PFSK-1 (cell line): ENCODE results near the gene CUL4A.

Experiments
- FOXP2 ChIP-seq: optimal IDR thresholded peaks from 2 replicates; pipeline ENCODE3; 2011; ENCODE audit warnings: borderline replicate concordance, control low read depth, inconsistent platforms; ENCODE audit not compliant: insufficient read depth; ENCODE audit errors: extremely low read length, extremely low read depth
- POLR2AphosphoS5 ChIP-seq: IDR thresholded peaks from 2 replicates; pipeline ENCODE4 v1.6.1; 2012; ENCODE audit warnings: low read depth, mild to moderate bottlenecking, control low read depth, low read length, moderate library complexity
- SIN3A ChIP-seq: IDR thresholded peaks from 2 replicates; pipeline ENCODE4 v1.6.1; 2012; ENCODE audit warnings: mild to moderate bottlenecking, low read length, moderate library complexity, borderline replicate concordance; ENCODE audit not compliant: insufficient read depth
- TAF1 ChIP-seq: IDR thresholded peaks from 2 replicates; pipeline ENCODE4 v1.6.1; 2012; ENCODE audit warnings: low read length, control low read depth, borderline replicate concordance; ENCODE audit not compliant: insufficient read depth
- TF ChIP-seq, protein P1 (sequence below), 2 experiments: IDR thresholded peaks; 2 replicates each; pipeline versions ENCODE4 v1.6.1 to v1.8.0; 2011 to 2012; ENCODE audit warnings: low read depth in 2 of 2, low read length in 2 of 2, control low read depth in 1 of 2, inconsistent platforms in 1 of 2, mild to moderate bottlenecking in 1 of 2, moderate library complexity in 1 of 2; ENCODE audit not compliant: insufficient read depth in 1 of 2

Gene CUL4A

DNA sequence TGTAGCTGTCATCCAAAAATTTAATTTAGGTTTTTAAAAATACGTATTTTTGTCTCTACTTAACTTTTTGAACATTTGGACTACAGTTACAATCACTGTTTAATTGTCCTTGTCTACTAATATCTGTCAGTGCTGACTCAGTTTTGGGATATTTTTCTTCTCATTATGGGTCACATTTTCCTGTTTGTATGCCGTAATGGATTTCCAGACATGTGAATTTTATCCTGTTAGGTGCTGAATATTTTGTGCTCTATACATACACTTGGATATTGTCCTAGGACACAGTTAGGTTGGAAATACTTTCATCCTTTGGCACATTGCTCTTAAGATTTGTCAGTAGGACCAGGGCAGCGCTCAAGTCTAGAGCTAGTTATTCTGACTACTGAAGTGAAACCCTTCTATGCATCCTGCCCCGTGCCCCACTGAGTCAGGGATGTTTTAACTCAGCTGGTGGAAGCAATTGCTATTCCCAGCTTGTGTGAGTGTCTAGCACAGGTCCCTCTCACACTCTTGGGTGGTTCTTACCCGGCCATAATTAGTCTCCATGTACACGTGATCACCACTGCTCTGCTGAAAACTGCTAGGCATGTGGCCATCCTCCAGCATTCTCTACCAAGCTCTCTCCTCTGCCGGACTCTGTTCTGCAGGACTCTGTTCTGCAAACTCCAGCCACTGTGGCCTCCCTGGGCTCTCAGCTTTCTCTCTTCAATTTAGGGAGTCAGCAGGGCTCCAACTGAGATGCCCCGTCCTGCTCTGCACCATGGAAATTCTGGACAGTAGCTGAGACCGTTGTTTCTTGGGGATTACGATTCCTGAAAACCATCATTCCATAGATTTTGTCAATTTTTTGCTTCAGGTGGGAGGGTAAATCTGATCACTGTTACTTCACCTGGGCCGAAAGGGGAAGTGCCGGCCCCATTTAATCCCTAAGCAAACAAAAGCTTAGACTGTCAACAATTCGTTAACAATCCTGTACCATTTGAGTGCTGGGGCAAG, 39.8 kb upstream of the CUL4A start:
- TF ChIP-seq FOXP2, result no peak

DNA sequence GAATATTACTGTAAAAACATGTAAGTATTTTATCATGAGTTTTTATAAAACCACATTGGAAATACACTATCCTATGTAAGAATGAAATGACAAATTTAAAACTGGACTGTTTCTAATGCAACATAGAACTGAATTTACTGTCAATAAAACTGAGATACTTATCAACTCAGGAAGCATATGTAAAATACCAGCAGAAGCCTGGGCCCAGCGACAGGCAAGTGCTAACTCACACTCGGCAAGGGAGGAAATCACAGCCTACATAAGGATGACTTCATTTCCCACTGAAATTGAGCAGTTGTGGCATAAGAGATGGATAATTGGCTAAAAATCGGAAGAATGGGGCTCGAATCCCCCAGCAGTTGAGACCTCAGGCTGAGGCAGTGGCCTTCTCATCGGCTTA, 38.9 kb upstream of the CUL4A start:
- TF ChIP-seq FOXP2 (no peak), TAF1 (no peak), SIN3A (no peak), POLR2AphosphoS5 (no peak)
- TF ChIP-seq, protein P1, sequence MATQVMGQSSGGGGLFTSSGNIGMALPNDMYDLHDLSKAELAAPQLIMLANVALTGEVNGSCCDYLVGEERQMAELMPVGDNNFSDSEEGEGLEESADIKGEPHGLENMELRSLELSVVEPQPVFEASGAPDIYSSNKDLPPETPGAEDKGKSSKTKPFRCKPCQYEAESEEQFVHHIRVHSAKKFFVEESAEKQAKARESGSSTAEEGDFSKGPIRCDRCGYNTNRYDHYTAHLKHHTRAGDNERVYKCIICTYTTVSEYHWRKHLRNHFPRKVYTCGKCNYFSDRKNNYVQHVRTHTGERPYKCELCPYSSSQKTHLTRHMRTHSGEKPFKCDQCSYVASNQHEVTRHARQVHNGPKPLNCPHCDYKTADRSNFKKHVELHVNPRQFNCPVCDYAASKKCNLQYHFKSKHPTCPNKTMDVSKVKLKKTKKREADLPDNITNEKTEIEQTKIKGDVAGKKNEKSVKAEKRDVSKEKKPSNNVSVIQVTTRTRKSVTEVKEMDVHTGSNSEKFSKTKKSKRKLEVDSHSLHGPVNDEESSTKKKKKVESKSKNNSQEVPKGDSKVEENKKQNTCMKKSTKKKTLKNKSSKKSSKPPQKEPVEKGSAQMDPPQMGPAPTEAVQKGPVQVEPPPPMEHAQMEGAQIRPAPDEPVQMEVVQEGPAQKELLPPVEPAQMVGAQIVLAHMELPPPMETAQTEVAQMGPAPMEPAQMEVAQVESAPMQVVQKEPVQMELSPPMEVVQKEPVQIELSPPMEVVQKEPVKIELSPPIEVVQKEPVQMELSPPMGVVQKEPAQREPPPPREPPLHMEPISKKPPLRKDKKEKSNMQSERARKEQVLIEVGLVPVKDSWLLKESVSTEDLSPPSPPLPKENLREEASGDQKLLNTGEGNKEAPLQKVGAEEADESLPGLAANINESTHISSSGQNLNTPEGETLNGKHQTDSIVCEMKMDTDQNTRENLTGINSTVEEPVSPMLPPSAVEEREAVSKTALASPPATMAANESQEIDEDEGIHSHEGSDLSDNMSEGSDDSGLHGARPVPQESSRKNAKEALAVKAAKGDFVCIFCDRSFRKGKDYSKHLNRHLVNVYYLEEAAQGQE (IDR thresholded peaks at IDR 0.05; ENCODE audit: insufficient read depth in 1 of 2, low read depth in 2 of 2, low read length in 2 of 2), result no peak

DNA sequence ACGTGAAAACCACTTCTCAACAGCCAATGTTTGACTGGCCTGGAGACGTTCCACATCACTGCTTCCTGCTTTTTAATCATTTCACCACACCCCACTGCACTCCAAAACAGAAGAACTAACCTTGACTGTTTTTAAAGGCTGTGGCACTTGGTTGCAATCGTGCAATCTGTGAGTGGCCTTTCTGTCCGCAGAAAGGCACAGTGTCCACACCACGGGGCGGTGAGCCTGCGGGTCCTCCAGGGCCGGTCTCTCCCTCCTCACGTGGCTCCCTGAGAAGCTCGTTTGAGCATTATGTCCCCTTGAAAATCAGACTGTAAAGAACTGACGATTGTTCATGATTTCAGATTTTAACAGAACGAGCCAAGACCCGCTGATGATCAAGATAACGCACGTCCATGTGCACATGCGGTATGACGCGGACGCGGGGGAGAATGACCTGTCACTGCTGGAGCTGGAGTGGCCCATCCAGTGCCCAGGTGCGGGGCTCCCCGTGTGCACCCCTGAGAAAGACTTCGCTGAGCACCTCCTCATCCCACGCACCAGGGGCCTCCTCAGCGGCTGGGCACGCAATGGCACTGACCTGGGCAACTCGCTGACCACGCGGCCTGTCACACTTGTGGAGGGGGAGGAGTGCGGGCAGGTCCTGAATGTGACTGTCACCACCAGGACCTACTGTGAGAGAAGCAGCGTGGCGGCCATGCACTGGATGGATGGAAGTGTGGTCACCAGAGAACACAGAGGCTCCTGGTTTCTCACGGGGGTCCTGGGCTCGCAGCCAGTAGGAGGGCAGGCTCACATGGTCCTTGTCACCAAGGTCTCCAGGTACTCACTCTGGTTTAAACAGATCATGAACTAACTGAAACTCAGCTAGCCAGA, 37.9 kb upstream of the CUL4A start:
- no peak for TF ChIP-seq TAF1
- no peak for TF ChIP-seq FOXP2
- no peak for TF ChIP-seq SIN3A
- TF ChIP-seq, protein P1 (IDR thresholded peaks at IDR 0.05; ENCODE audit: insufficient read depth in 1 of 2, low read depth in 2 of 2, low read length in 2 of 2), result no peak
- TF ChIP-seq POLR2AphosphoS5, result no peak

DNA sequence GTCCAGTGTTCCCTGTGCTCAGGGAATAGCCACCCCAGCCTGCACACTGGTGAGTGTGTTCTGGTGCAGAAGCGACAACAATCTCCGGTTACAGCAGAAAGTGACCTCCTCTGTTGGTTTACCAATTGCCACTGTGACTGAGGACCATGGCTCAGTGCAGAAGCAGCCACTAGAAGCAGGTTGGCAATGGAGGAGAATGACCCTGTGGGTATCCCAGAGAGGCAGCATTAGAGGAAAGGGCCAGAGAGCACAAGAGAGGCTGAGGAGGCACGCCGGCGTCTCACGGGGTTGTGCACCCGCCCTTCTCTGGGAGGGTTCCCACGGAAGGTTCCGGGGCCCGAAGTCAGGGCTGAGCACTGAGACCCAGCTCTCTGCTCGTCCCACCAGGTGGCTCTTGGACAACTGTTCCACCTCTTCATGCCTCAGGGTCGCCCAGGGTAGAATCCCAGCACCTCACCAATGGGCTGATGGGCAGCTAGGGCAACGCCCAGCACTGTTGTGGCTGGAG, 36.9 kb upstream of the CUL4A start:
- TF ChIP-seq TAF1 (no peak), FOXP2 (no peak), POLR2AphosphoS5 (no peak), SIN3A (no peak)
- TF ChIP-seq, protein P1 (IDR thresholded peaks at IDR 0.05; ENCODE audit: insufficient read depth in 1 of 2, low read depth in 2 of 2, low read length in 2 of 2), result no peak

DNA sequence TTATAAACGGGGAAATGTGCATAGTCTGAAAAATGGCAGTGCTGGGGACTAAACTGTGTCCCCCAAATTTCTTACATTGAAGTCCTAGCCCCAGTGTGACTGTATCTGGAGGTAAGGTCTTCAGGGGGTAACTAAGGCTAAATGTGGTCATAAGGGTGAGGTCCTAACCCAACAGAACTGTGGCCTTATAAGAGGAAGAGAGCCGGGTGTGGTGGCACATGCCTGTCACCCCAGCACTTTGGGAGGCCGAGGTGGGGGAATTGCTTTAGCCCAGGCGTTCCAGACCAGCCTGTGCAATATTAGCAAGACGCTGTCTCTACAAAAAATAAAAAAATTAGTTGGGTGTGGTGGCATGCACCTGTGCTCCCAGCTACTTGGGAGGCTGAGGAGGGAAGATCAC, 33.1 kb upstream of the CUL4A start:
- TF ChIP-seq POLR2AphosphoS5 (no peak), TAF1 (no peak), FOXP2 (no peak)
- TF ChIP-seq, protein P1 (IDR thresholded peaks at IDR 0.05; ENCODE audit: insufficient read depth in 1 of 2, low read depth in 2 of 2, low read length in 2 of 2), result no peak
